Nucleus accumbens (tissue), 56 donors: ENCODE data around the gene RNF182.

Experiments used
- DNase-seq, 56 donors: peaks; one replicate each; lab custom pipeline; 2025; lab: John Stamatoyannopoulos, UW

Gene RNF182

GRCh38 chr6:14023855-14024254 is 99.1 kb downstream of the RNF182 start:
- no peak for DNase-seq

GRCh38 chr6:14025160-14025559 is 100.4 kb downstream of the RNF182 start:
- DNase-seq, result no peak

GRCh38 chr6:14026831-14027539 is 102.2 kb downstream of the RNF182 start:
- no peak for DNase-seq

- DNase-seq, result no peak
These were observed 103.9 kb downstream of the RNF182 start for GRCh38 chr6:14028631-14029030.

- DNase-seq, result no peak
These were observed 104.9 kb downstream of the RNF182 start for GRCh38 chr6:14029605-14030004.
